HFFc6 (cell line): ENCODE measurements around the gene DCAKD. TPM values are rescaled to one million over a fixed set of nuclear protein-coding genes. Genes with fewer than 3 reads are reported as not detected.

Experiments used
- DNase-seq: peaks from one replicate; pipeline ENCODE4 v3.0.0-alpha.2; 2018
- H3K27ac Mint-ChIP-seq: 2 replicates; pipeline ENCODE4 v1.8.0; 2020; ENCODE audit warnings: mild to moderate bottlenecking, mixed read lengths
- H3K27me3 Mint-ChIP-seq: 2 replicates; pipeline ENCODE4 v1.8.0; 2021; ENCODE audit warnings: mild to moderate bottlenecking, moderate library complexity, mixed read lengths; ENCODE audit not compliant: insufficient read depth
- H3K36me3 Mint-ChIP-seq: 2 replicates; pipeline ENCODE4 v1.8.0; 2021; ENCODE audit warnings: low read depth, mixed read lengths
- H3K4me1 Mint-ChIP-seq: 2 replicates; pipeline ENCODE4 v1.8.0; 2020; ENCODE audit warnings: low read depth, mixed read lengths
- H3K4me3 Mint-ChIP-seq: 2 replicates; pipeline ENCODE4 v1.8.0; 2020; ENCODE audit warnings: mild to moderate bottlenecking, moderate library complexity, mixed read lengths
- H3K9me3 Mint-ChIP-seq: 2 replicates; pipeline ENCODE4 v1.8.0; 2020; ENCODE audit warnings: mild to moderate bottlenecking, mixed read lengths
- CTCF ChIP-seq: fragments of 200-600 bp; sonication (generic); IDR thresholded peaks from 2 replicates; pipeline ENCODE4 v1.5.0; 2021; ENCODE audit warnings: antibody characterized with exemption, mild to moderate bottlenecking
- total RNA-seq, 6 experiments: library from RNA; stranded (reverse); fragmentation: NEBNext Ultra II Directional; extraction: Animal tissue kit (Norgen Biotek cat#: 25700); gene quantifications; 2 replicates in 1 of 6; 3 replicates in 5 of 6; pipeline ENCODE4 v1.2.3, GENCODE V29; 2021

DCAKD gene
- total RNA-seq, 6 experiments from 2014 or later = 34.0 to 38.9 (median 35.8) TPM

- H3K27ac Mint-ChIP-seq = no peak overlapping the region
- DNase-seq = no peak
- no peaks in the 10 kb centered on the region for H3K9me3 Mint-ChIP-seq
Measured at GRCh38 chr17:44979426-44979995, 71.9 kb downstream of the DCAKD start.

GRCh38 chr17:44978807-44979206 lies 72.6 kb downstream of the DCAKD start:
- no peak for DNase-seq
- TF ChIP-seq CTCF = no peak
- Mint-ChIP-seq H3K4me3 (no peak overlapping the region), H3K36me3 (no peaks in the 10 kb centered on the region), H3K27ac (no peak overlapping the region), H3K27me3 (peaks cover 29% of the 10 kb centered on the region), H3K9me3 (no peaks in the 10 kb centered on the region), H3K4me1 (peaks cover 13% of the 10 kb centered on the region)

More at GRCh38 chr17:44979426-44979995, 71.9 kb downstream of the DCAKD start:
- H3K4me3 Mint-ChIP-seq = no peak overlapping the region
- no peaks in the 10 kb centered on the region for H3K36me3 Mint-ChIP-seq
- H3K4me1 Mint-ChIP-seq = peaks cover 13% of the 10 kb centered on the region
- H3K27me3 Mint-ChIP-seq = peaks cover 29% of the 10 kb centered on the region
- no peak for TF ChIP-seq CTCF

GRCh38 chr17:44977814-44978550 lies 73.5 kb downstream of the DCAKD start:
- 0 out of 2 replicates have a peak, but pooled peaks have one; percentile 18 for TF ChIP-seq CTCF

GRCh38 chr17:44977065-44977464 lies 74.4 kb downstream of the DCAKD start:
- H3K27ac Mint-ChIP-seq = no peak overlapping the region
- peaks cover 29% of the 10 kb centered on the region for H3K27me3 Mint-ChIP-seq
- TF ChIP-seq CTCF = no peak
- H3K9me3 Mint-ChIP-seq = no peaks in the 10 kb centered on the region
- no peak for DNase-seq
- H3K4me1 Mint-ChIP-seq = peaks cover 24% of the 10 kb centered on the region
- no peak overlapping the region for H3K4me3 Mint-ChIP-seq
- H3K36me3 Mint-ChIP-seq = no peaks in the 10 kb centered on the region

More at GRCh38 chr17:44977814-44978550, 73.5 kb downstream of the DCAKD start:
- no peaks in the 10 kb centered on the region for H3K9me3 Mint-ChIP-seq
- no peak for DNase-seq
- H3K4me1 Mint-ChIP-seq = peaks cover 15% of the 10 kb centered on the region
- no peak overlapping the region for H3K4me3 Mint-ChIP-seq
- no peak overlapping the region for H3K27ac Mint-ChIP-seq
- peaks cover 29% of the 10 kb centered on the region for H3K27me3 Mint-ChIP-seq
- no peaks in the 10 kb centered on the region for H3K36me3 Mint-ChIP-seq

- Mint-ChIP-seq H3K4me3 (no peak overlapping the region), H3K9me3 (no peaks in the 10 kb centered on the region), H3K4me1 (peaks cover 21% of the 10 kb centered on the region), H3K27me3 (peaks cover 28% of the 10 kb centered on the region), H3K27ac (no peak overlapping the region), H3K36me3 (no peaks in the 10 kb centered on the region)
- no peak for DNase-seq
- no peak for TF ChIP-seq CTCF
Measured at GRCh38 chr17:44976206-44976605, 75.2 kb downstream of the DCAKD start.

Other genes with a start within 250 kb of the DCAKD start
- gene GJC1, start 221.3 kb downstream of the DCAKD start, total RNA-seq = 10 to 100 TPM; 47.3 to 71.3 (median 59.3) TPM
- gene HIGD1B, start 203.7 kb downstream of the DCAKD start, total RNA-seq = not detected
- 100 to 1,000 TPM; 117 to 129 (median 122) TPM for gene EFTUD2, start 152.2 kb downstream of the DCAKD start, total RNA-seq
- not detected for gene GFAP, start 136.1 kb downstream of the DCAKD start, total RNA-seq
- gene KIF18B, start 103.9 kb downstream of the DCAKD start, total RNA-seq = 10 to 100 TPM; 11.4 to 25.6 (median 24.1) TPM
- under 1 TPM in 5 of 6 experiments, not detected in 1; 0.19 to 0.36 (median 0.25) TPM for gene C1QL1, start 83.3 kb downstream of the DCAKD start, total RNA-seq
- gene NMT1, start 9.7 kb upstream of the DCAKD start, total RNA-seq = 100 to 1,000 TPM; 135 to 152 (median 142) TPM
- gene PLCD3, start 80.9 kb upstream of the DCAKD start, total RNA-seq = 100 to 1,000 TPM in 1 of 6 experiments, 10 to 100 TPM in 5; 77.2 to 112 (median 83.8) TPM
- gene ACBD4, start 84.1 kb upstream of the DCAKD start, total RNA-seq = 1 to 10 TPM; 5.0 to 8.0 (median 6.5) TPM
- 10 to 100 TPM; 31.8 to 42.0 (median 34.5) TPM for gene HEXIM1, start 96.8 kb upstream of the DCAKD start, total RNA-seq
- gene HEXIM2, start 110.2 kb upstream of the DCAKD start, total RNA-seq = 1 to 10 TPM; 4.8 to 9.5 (median 6.2) TPM
- gene FMNL1, start 170.3 kb upstream of the DCAKD start, total RNA-seq = 1 to 10 TPM; 1.6 to 8.0 (median 6.0) TPM
- gene SPATA32, start 210.5 kb upstream of the DCAKD start, total RNA-seq = under 1 TPM in 1 of 6 experiments, not detected in 5; 0.11 TPM